Stimulated activated CD8-positive, alpha-beta memory T cell treated with anti-CD3 and anti-CD28 coated beads, Interleukin-15, amount 100 ng/mL, for 4 hours (primary cell): ENCODE data around the gene ZBTB7C.

Experiments
- DNase-seq, 2 donors: peaks; one replicate each; pipeline ENCODE4 v3.0.0-alpha.2; 2020; ENCODE audit warnings: low read depth in 2 of 2

The ZBTB7C gene

GRCh38 chr18:48164701-48165100 is 244.5 kb downstream of the ZBTB7C start:
- DNase-seq: no peak

- DNase-seq: no peak
Measured at GRCh38 chr18:48164116-48164515, 245.1 kb downstream of the ZBTB7C start.

- DNase-seq: no peak
Measured at GRCh38 chr18:48163738-48164115, 245.5 kb downstream of the ZBTB7C start.

GRCh38 chr18:48162956-48163737 is 246.0 kb downstream of the ZBTB7C start:
- no peak for DNase-seq

GRCh38 chr18:48161911-48162698 is 247.1 kb downstream of the ZBTB7C start:
- no peak for DNase-seq

GRCh38 chr18:48161191-48161910 is 247.8 kb downstream of the ZBTB7C start:
- DNase-seq: peak; percentile 27 to 35

GRCh38 chr18:48160622-48161021 is 248.6 kb downstream of the ZBTB7C start:
- DNase-seq: no peak

- DNase-seq: no peak
Measured at GRCh38 chr18:48159816-48160215, 249.4 kb downstream of the ZBTB7C start.

- no peak for DNase-seq
Measured at GRCh38 chr18:48158721-48159120, 250.5 kb downstream of the ZBTB7C start.

- no peak for DNase-seq
Measured at GRCh38 chr18:48157956-48158355, 251.2 kb downstream of the ZBTB7C start.

- no peak for DNase-seq
Measured at GRCh38 chr18:48155856-48156255, 253.3 kb downstream of the ZBTB7C start.

GRCh38 chr18:48154828-48155227 is 254.4 kb downstream of the ZBTB7C start:
- DNase-seq: no peak

GRCh38 chr18:48153613-48154481 is 255.3 kb downstream of the ZBTB7C start:
- DNase-seq: no peak

- no peak for DNase-seq
Measured at GRCh38 chr18:48152549-48152948, 256.6 kb downstream of the ZBTB7C start.

GRCh38 chr18:48151421-48152065 is 257.6 kb downstream of the ZBTB7C start:
- no peak for DNase-seq

GRCh38 chr18:48149020-48149685 is 260.0 kb downstream of the ZBTB7C start:
- DNase-seq: no peak

- no peak for DNase-seq
Measured at GRCh38 chr18:48142994-48143393, 266.2 kb downstream of the ZBTB7C start.

- no peak for DNase-seq
Measured at GRCh38 chr18:48142353-48142752, 266.8 kb downstream of the ZBTB7C start.

GRCh38 chr18:48140731-48141130 is 268.5 kb downstream of the ZBTB7C start:
- no peak for DNase-seq
